ENCODE results near the gene SEMA4B. TPM values are rescaled to one million over a fixed set of nuclear protein-coding genes. Genes with fewer than 3 reads are reported as not detected.

The SEMA4B gene
- total and polyA plus RNA-seq, 2 of the 8 experiments (the other 6 are each of a cell fraction or from before 2014, with no cell fraction given), result 42.7 to 43.0 TPM

GRCh38 chr15:90233387-90234095, 32.4 kb downstream of the SEMA4B start, which contains the start of gene CIB1 (continued):
- TF ChIP-seq EGR1 (IDR thresholded peaks at IDR 0.05; ENCODE audit: borderline replicate concordance, low read depth, low read length) (peak; percentile 34; the same call in 1 of the 2 replicates), KDM4A (IDR thresholded peaks at IDR 0.05; ENCODE audit: low read depth, low read length, severe bottlenecking) (peak; percentile 85), CREB1 (IDR thresholded peaks at IDR 0.05) (peak; percentile 78; the same call in 1 of the 2 replicates), ASH2L (IDR thresholded peaks at IDR 0.05; ENCODE audit: low read length) (peak; percentile 84), SP4 (IDR thresholded peaks at IDR 0.05; ENCODE audit: low read length) (no peak), EP300 (IDR thresholded peaks at IDR 0.05; ENCODE audit: borderline replicate concordance in 1 of 2, low read depth in 2 of 2, low read length in 2 of 2) (no peak), POLR2A (IDR thresholded peaks at IDR 0.05; ENCODE audit: control extremely low read depth in 1 of 2, low read depth in 2 of 2, low read length in 2 of 2) (peak in 1 of 2 experiments; percentile 67; a peak in 2 of 3 replicates)
